ENCODE data around the gene CAMTA1. TPM values are rescaled to one million over a fixed set of nuclear protein-coding genes. Genes with fewer than 3 reads are reported as not detected.

Gene CAMTA1
- total and polyA plus RNA-seq, 4 donors = 48.1 to 140 (median 52.3) TPM

- Histone ChIP-seq H3K9me3 (ENCODE audit: control insufficient read depth in 4 of 4, insufficient read depth in 3 of 4, low read length in 3 of 4) (peaks cover 0 to 1% (median 0%) of the 10 kb centered on the region in 4 donors), H3K9ac (ENCODE audit: insufficient read depth in 1 of 2, low read length in 2 of 2) (no peak overlapping the region), H3K4me1 (ENCODE audit: control insufficient read depth in 5 of 5, insufficient read depth in 5 of 5, low read length in 5 of 5) (peaks cover 0 to 6% (median 0%) of the 10 kb centered on the region in 5 donors), H3K27ac (ENCODE audit: low read depth in 1 of 2, low read length in 1 of 2) (no peak overlapping the region), H3K27me3 (ENCODE audit: control insufficient read depth in 3 of 3, insufficient read depth in 3 of 3, low read length in 2 of 3) (peaks cover 0 to 19% (median 0%) of the 10 kb centered on the region in 3 donors), H3K36me3 (ENCODE audit: control insufficient read depth in 4 of 4, insufficient read depth in 4 of 4, low read length in 4 of 4) (no peaks in the 10 kb centered on the region), H3K4me3 (no peak overlapping the region)
- TF ChIP-seq, protein P1, sequence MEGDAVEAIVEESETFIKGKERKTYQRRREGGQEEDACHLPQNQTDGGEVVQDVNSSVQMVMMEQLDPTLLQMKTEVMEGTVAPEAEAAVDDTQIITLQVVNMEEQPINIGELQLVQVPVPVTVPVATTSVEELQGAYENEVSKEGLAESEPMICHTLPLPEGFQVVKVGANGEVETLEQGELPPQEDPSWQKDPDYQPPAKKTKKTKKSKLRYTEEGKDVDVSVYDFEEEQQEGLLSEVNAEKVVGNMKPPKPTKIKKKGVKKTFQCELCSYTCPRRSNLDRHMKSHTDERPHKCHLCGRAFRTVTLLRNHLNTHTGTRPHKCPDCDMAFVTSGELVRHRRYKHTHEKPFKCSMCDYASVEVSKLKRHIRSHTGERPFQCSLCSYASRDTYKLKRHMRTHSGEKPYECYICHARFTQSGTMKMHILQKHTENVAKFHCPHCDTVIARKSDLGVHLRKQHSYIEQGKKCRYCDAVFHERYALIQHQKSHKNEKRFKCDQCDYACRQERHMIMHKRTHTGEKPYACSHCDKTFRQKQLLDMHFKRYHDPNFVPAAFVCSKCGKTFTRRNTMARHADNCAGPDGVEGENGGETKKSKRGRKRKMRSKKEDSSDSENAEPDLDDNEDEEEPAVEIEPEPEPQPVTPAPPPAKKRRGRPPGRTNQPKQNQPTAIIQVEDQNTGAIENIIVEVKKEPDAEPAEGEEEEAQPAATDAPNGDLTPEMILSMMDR (IDR thresholded peaks at IDR 0.05; ENCODE audit: control extremely low read depth, extremely low read depth) = no peak
- ATAC-seq (ENCODE audit: insufficient read depth, low FRiP score) = no peak
- 34 to 56% methylated on average over 13 of the region's 13 CpGs for WGBS, 2 donors
- no peak for DNase-seq
Observed at GRCh38 chr1:6969106-6969505, 183.9 kb downstream of the CAMTA1 start.

DNA sequence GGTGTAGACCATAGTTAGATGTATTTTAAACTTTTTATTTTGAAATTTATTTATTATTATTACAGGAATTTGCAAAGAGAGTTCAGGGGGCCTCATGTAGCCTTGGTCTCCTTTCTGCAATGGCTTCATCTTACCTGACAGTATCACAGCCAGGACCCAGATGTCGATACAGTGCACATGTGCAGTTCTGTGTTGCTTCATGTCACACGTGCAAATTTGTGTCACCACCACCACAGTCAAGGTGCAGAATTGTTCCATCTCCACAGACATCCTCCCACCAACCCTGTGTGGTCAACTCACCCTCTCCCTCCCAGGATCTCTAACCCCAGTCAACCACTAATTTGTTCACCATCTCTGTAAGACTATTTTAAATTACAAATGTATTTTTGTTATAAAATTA is 184.5 kb downstream of the CAMTA1 start:
- 76 to 81% methylated on average over 2 of the region's 2 CpGs for WGBS, 2 donors
- Histone ChIP-seq H3K9me3 (ENCODE audit: control insufficient read depth in 4 of 4, insufficient read depth in 3 of 4, low read length in 3 of 4) (peaks cover 0 to 1% (median 0%) of the 10 kb centered on the region in 4 donors), H3K27me3 (ENCODE audit: control insufficient read depth in 3 of 3, insufficient read depth in 3 of 3, low read length in 2 of 3) (peaks cover 0 to 18% (median 0%) of the 10 kb centered on the region in 3 donors), H3K4me3 (no peak overlapping the region), H3K9ac (ENCODE audit: insufficient read depth in 1 of 2, low read length in 2 of 2) (no peak overlapping the region), H3K4me1 (ENCODE audit: control insufficient read depth in 5 of 5, insufficient read depth in 5 of 5, low read length in 5 of 5) (peaks cover 0 to 9% (median 0%) of the 10 kb centered on the region in 5 donors), H3K27ac (ENCODE audit: low read depth in 1 of 2, low read length in 1 of 2) (no peak overlapping the region), H3K36me3 (ENCODE audit: control insufficient read depth in 4 of 4, insufficient read depth in 4 of 4, low read length in 4 of 4) (no peaks in the 10 kb centered on the region)
- no peak for ATAC-seq (ENCODE audit: insufficient read depth, low FRiP score)
- TF ChIP-seq, protein P1 (IDR thresholded peaks at IDR 0.05; ENCODE audit: control extremely low read depth, extremely low read depth) = no peak
- DNase-seq = no peak

GRCh38 chr1:6970221-6970620 is 185.0 kb downstream of the CAMTA1 start:
- Histone ChIP-seq H3K27me3 (ENCODE audit: control insufficient read depth in 3 of 3, insufficient read depth in 3 of 3, low read length in 2 of 3) (peaks cover 0 to 15% (median 0%) of the 10 kb centered on the region in 3 donors), H3K4me3 (no peak overlapping the region), H3K9me3 (ENCODE audit: control insufficient read depth in 4 of 4, insufficient read depth in 3 of 4, low read length in 3 of 4) (peaks cover 0 to 1% (median 0%) of the 10 kb centered on the region in 4 donors), H3K36me3 (ENCODE audit: control insufficient read depth in 4 of 4, insufficient read depth in 4 of 4, low read length in 4 of 4) (no peaks in the 10 kb centered on the region), H3K27ac (ENCODE audit: low read depth in 1 of 2, low read length in 1 of 2) (no peak overlapping the region), H3K4me1 (ENCODE audit: control insufficient read depth in 5 of 5, insufficient read depth in 5 of 5, low read length in 5 of 5) (peaks cover 0 to 14% (median 0%) of the 10 kb centered on the region in 5 donors), H3K9ac (ENCODE audit: insufficient read depth in 1 of 2, low read length in 2 of 2) (no peak overlapping the region)
- 94 to 95% methylated on average over 11 of the region's 11 CpGs for WGBS, 2 donors
- no peak for ATAC-seq (ENCODE audit: insufficient read depth, low FRiP score)
- no peak for DNase-seq
- TF ChIP-seq, protein P1 (IDR thresholded peaks at IDR 0.05; ENCODE audit: control extremely low read depth, extremely low read depth) = no peak

DNA sequence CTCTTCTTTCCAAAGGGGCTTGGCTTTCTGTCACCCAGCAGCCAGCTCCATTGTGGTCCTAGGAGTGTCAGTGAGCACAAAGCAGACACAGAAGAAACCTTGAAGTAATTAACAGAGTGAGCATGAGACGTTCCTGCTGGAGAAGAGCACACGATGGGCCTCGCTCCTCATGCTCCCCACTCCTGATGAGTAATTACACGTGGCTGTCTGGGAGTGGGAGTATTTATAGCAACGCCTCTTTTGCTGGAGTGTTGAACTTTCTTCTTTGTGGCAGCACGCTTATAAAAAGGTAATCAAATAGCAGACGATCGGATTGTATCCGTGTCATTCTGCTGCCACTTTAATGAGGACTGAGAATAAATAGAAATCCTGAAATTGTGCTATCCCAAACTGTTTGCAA is 185.8 kb downstream of the CAMTA1 start:
- Histone ChIP-seq H3K4me1 (ENCODE audit: control insufficient read depth in 5 of 5, insufficient read depth in 5 of 5, low read length in 5 of 5) (peaks cover 0 to 22% (median 5%) of the 10 kb centered on the region in 5 donors), H3K36me3 (ENCODE audit: control insufficient read depth in 4 of 4, insufficient read depth in 4 of 4, low read length in 4 of 4) (no peaks in the 10 kb centered on the region), H3K4me3 (no peak overlapping the region), H3K9me3 (ENCODE audit: control insufficient read depth in 4 of 4, insufficient read depth in 3 of 4, low read length in 3 of 4) (peaks cover 0 to 1% (median 0%) of the 10 kb centered on the region in 4 donors), H3K27me3 (ENCODE audit: control insufficient read depth in 3 of 3, insufficient read depth in 3 of 3, low read length in 2 of 3) (peaks cover 0 to 15% (median 0%) of the 10 kb centered on the region in 3 donors), H3K9ac (ENCODE audit: insufficient read depth in 1 of 2, low read length in 2 of 2) (no peak overlapping the region), H3K27ac (ENCODE audit: low read depth in 1 of 2, low read length in 1 of 2) (no peak overlapping the region)
- ATAC-seq (ENCODE audit: insufficient read depth, low FRiP score) (no peak), DNase-seq (peak in 2 of 3 donors; percentile 27 to 32)
- 70 to 87% methylated on average over 9 of the region's 9 CpGs for WGBS, 2 donors
- TF ChIP-seq, protein P1 (IDR thresholded peaks at IDR 0.05; ENCODE audit: control extremely low read depth, extremely low read depth) = no peak

Measured in lung (tissue), 12 donors.